Adrenal gland (tissue), 12 donors: Measurements from ENCODE around the gene DPY19L2. TPM values are rescaled to one million over a fixed set of nuclear protein-coding genes. Genes with fewer than 3 reads are reported as not detected.

Experiments used
- DNase-seq, 7 donors: peaks; one replicate each; pipeline ENCODE4 v3.0.0-alpha.2; 2019 to 2020
- H3K27ac ChIP-seq, 5 donors: fragments of 200-600 bp; sonication (generic) in 4 of 5; 1 replicate in 3 of 5; 2 replicates in 2 of 5; pipeline versions ENCODE4 v1.5.1 to v1.8.0; 2016 to 2020; ENCODE audit warnings: mild to moderate bottlenecking in 1 of 5
- H3K27me3 ChIP-seq: fragments of 200-600 bp; 2 replicates; pipeline ENCODE4 v1.8.0; 2021
- H3K36me3 ChIP-seq, 2 donors: fragments of 200-600 bp; replicated peaks in 1 of 2; 1 replicate in 1 of 2; 2 replicates in 1 of 2; pipeline versions ENCODE4 v1.5.1 to v1.8.0; 2018 to 2022
- H3K4me1 ChIP-seq, 2 donors: fragments of 200-600 bp; replicated peaks in 1 of 2; 1 replicate in 1 of 2; 2 replicates in 1 of 2; pipeline versions ENCODE4 v1.5.1 to v1.8.0; 2018 to 2021
- H3K4me3 ChIP-seq, 4 donors: fragments of 200-600 bp; sonication (generic) in 3 of 4; one replicate each; pipeline ENCODE4 v1.5.1; 2016 to 2018
- H3K9me3 ChIP-seq, 3 donors: fragments of 200-600 bp; sonication (generic) in 1 of 3; replicated peaks in 1 of 3; 1 replicate in 2 of 3; 2 replicates in 1 of 3; pipeline versions ENCODE4 v1.5.1 to v1.8.0; 2016 to 2021
- CTCF ChIP-seq, 6 experiments: fragments of 450-650 bp in 4 of 6; fragments of 200-600 bp in 2 of 6; sonication (generic) in 1 of 6; IDR thresholded peaks; 1 replicate in 5 of 6; 2 replicates in 1 of 6; pipeline versions ENCODE4 v1.5.1 to v1.8.0; 2016 to 2021; ENCODE audit warnings: antibody characterized with exemption in 6 of 6, mild to moderate bottlenecking in 2 of 6, moderate library complexity in 1 of 6
- POLR2A ChIP-seq, 2 donors: fragments of 450-650 bp; IDR thresholded peaks; one replicate each; pipeline ENCODE4 v1.6.1; 2017; ENCODE audit warnings: antibody characterized with exemption in 2 of 2, mild to moderate bottlenecking in 2 of 2, moderate library complexity in 1 of 2
- WGBS, 4 donors: extraction: QIAGEN DNeasy Blood & Tissue Kit in 2 of 4; methylation state at CpG; one replicate each; pipeline versions ENCODE4 v1.1.5 to v1.1.7; 2013 to 2017; 5-methylcytosine and 5-hydroxymethylcytosine counted together
- intact Hi-C, 2 donors: fragments of 100-400 bp; cut with DNase I; formaldehyde crosslinking; loops; one replicate each; pipeline versions ENCODE4 v1.14.1 to v1.15.0; 2022 to 2023
- polyA plus RNA-seq, 3 donors: library from polyadenylated mRNA; stranded (reverse); fragments of 200-250 nt in 2 of 3; fragments of 350-450 nt in 1 of 3; fragmentation: Illumina TruSeq in 1 of 3; extraction: RNeasy Lipid Tissue Mini Kit (QIAGEN cat#74804) in 1 of 3; gene quantifications; one replicate each; pipeline ENCODE4 v1.2.3, GENCODE V29; 2013 to 2014
- total RNA-seq, 9 donors: library from RNA; depleted of rRNA in 4 of 9; stranded (reverse); fragments of >200 nt in 4 of 9; fragments of 120-200 nt in 1 of 9; fragmentation: NEBNext Ultra II Directional in 1 of 9; extraction: Animal tissue kit (Norgen Biotek cat#: 25700) in 1 of 9; gene quantifications; one replicate each; pipeline versions ENCODE4 v1.1.0 to v1.2.4, GENCODE V29; 2013 to 2023
- donor health status: healthy with polysubstance abuse.
- donor health status: Bipolar disorder and iron deficiency.
- donor health status: DM: yes; HTN: yes; CAD: no.
- donor health status: DM: no; HTN: no; CAD: no.
- donor health status: DM: no; HTN: no; CAD: no.
- donor health status: DM: yes; HTN: yes; CAD: no.

Gene DPY19L2
- total and polyA plus RNA-seq, 12 donors: 3.4 to 57.0 (median 14.5) TPM

GRCh38 chr12:63521706-63522105 is 146.6 kb downstream of the DPY19L2 start:
- Histone ChIP-seq H3K4me1 (no peaks in the 10 kb centered on the region), H3K4me3 (no peak overlapping the region), H3K36me3 (no peaks in the 10 kb centered on the region), H3K9me3 (no peaks in the 10 kb centered on the region), H3K27ac (no peak overlapping the region), H3K27me3 (no peaks in the 10 kb centered on the region)
- TF ChIP-seq CTCF (IDR thresholded peaks at IDR 0.05) (no peak), POLR2A (IDR thresholded peaks at IDR 0.05) (no peak)
- DNase-seq: no peak
- WGBS, 4 donors: 49 to 61% (median 53%) methylated on average over 2 of the region's 2 CpGs
- intact Hi-C loops: no loop called here

Other genes starting within 250 kb of the DPY19L2 start
- gene RXYLT1, start 111.4 kb upstream of the DPY19L2 start, total RNA-seq: 10 to 100 TPM; 17.8 to 44.9 (median 28.2) TPM
- gene RXYLT1, start 111.4 kb upstream of the DPY19L2 start, polyA plus RNA-seq: 10 to 100 TPM; 13.9 to 33.6 (median 15.0) TPM
- gene SRGAP1, start 176.2 kb upstream of the DPY19L2 start, total RNA-seq: 10 to 100 TPM in 6 of 9 donors, 1 to 10 TPM in 3; 3.8 to 35.6 (median 12.1) TPM
- 1 to 10 TPM; 2.4 to 8.1 (median 3.6) TPM for gene SRGAP1, start 176.2 kb upstream of the DPY19L2 start, polyA plus RNA-seq